ENCODE measurements around the gene DAW1.

The DAW1 gene

DNA sequence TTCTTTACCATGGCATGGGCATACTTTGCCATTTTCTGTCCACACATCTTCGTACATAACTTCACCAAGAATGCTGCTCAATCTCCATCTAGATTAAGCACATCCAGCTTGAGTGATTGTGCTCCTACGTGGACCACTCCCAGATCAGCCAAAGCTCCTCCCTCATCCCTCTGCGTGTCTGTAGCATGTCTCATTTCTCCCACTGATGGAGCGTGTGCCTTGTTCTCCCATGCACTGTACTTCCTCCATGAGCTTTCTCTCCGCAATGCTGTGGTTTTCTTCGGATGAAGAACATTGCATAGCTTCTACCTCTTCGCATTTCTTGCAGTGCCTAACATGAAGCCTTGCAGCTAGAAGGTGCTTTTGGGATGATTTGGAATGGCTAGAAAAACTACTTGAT is 44.3 kb upstream of the DAW1 start:
- H4K20me1 ChIP-seq (ENCODE audit: control insufficient read depth, insufficient read depth, low read depth, low read length) = no peaks in the 10 kb centered on the region
- no peaks in the 10 kb centered on the region for H3K9me3 ChIP-seq (ENCODE audit: control insufficient read depth, insufficient read depth, low read length)
- no peak overlapping the region for H3K27ac ChIP-seq (ENCODE audit: low read depth, low read length)
- no peak overlapping the region for H3K4me2 ChIP-seq (ENCODE audit: low read length)
- no peak overlapping the region for H3K4me3 ChIP-seq (ENCODE audit: low read length)
- no peaks in the 10 kb centered on the region for H3F3A ChIP-seq (ENCODE audit: control insufficient read depth, insufficient read depth)
- no peaks in the 10 kb centered on the region for H3K36me3 ChIP-seq (ENCODE audit: control insufficient read depth, low read length)
- TF ChIP-seq EZH2phosphoT487 (IDR thresholded peaks at IDR 0.05; ENCODE audit: borderline replicate concordance, low read length) = no peak
- TF ChIP-seq, protein P1, sequence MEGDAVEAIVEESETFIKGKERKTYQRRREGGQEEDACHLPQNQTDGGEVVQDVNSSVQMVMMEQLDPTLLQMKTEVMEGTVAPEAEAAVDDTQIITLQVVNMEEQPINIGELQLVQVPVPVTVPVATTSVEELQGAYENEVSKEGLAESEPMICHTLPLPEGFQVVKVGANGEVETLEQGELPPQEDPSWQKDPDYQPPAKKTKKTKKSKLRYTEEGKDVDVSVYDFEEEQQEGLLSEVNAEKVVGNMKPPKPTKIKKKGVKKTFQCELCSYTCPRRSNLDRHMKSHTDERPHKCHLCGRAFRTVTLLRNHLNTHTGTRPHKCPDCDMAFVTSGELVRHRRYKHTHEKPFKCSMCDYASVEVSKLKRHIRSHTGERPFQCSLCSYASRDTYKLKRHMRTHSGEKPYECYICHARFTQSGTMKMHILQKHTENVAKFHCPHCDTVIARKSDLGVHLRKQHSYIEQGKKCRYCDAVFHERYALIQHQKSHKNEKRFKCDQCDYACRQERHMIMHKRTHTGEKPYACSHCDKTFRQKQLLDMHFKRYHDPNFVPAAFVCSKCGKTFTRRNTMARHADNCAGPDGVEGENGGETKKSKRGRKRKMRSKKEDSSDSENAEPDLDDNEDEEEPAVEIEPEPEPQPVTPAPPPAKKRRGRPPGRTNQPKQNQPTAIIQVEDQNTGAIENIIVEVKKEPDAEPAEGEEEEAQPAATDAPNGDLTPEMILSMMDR (IDR thresholded peaks at IDR 0.05; ENCODE audit: low read depth, low read length, poor library complexity, severe bottlenecking) = no peak
- no peaks in the 10 kb centered on the region for H3K9me2 ChIP-seq (replicated peaks; ENCODE audit: control insufficient read depth, low read length)
- no peaks in the 10 kb centered on the region for H3K27me3 ChIP-seq (ENCODE audit: control insufficient read depth, low read length)
- H3K4me1 ChIP-seq (ENCODE audit: control insufficient read depth, low read length) = no peaks in the 10 kb centered on the region
- H3K79me2 ChIP-seq (ENCODE audit: control insufficient read depth, low read length) = no peaks in the 10 kb centered on the region

DNA sequence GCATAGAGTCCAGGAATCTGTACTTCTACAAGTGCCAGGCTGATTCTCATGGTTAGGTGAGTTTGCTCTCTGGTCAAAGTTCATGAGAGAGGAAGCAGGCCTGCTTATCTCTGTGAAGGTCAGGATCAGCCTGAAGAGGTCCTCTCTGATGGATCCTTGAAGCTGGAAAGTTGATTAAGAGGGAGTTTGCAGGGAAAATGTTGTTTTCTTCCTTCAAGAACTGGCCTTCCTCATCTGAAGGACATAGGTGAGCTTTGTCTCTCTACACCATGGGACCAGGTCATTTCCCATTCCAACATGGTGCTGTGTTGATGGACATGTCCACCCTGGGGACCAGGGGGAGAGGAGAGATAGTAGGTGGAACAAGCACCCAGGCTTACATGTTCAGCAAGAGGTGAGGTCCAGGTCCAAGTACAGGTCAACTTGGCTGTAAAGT is 42.9 kb upstream of the DAW1 start:
- Histone ChIP-seq H3K4me1 (ENCODE audit: control insufficient read depth, low read length) (no peaks in the 10 kb centered on the region), H3K9me3 (ENCODE audit: control insufficient read depth, insufficient read depth, low read length) (no peaks in the 10 kb centered on the region), H3K9me2 (replicated peaks; ENCODE audit: control insufficient read depth, low read length) (no peaks in the 10 kb centered on the region), H3K27ac (ENCODE audit: low read depth, low read length) (no peak overlapping the region), H3K36me3 (ENCODE audit: control insufficient read depth, low read length) (no peaks in the 10 kb centered on the region), H3F3A (ENCODE audit: control insufficient read depth, insufficient read depth) (no peaks in the 10 kb centered on the region), H3K27me3 (ENCODE audit: control insufficient read depth, low read length) (no peaks in the 10 kb centered on the region), H3K79me2 (ENCODE audit: control insufficient read depth, low read length) (no peaks in the 10 kb centered on the region), H4K20me1 (ENCODE audit: control insufficient read depth, insufficient read depth, low read depth, low read length) (no peaks in the 10 kb centered on the region), H3K4me3 (ENCODE audit: low read length) (no peak overlapping the region), H3K4me2 (ENCODE audit: low read length) (no peak overlapping the region)
- no peak for TF ChIP-seq EZH2phosphoT487 (IDR thresholded peaks at IDR 0.05; ENCODE audit: borderline replicate concordance, low read length)
- TF ChIP-seq, protein P1 (IDR thresholded peaks at IDR 0.05; ENCODE audit: low read depth, low read length, poor library complexity, severe bottlenecking) = no peak

DNA sequence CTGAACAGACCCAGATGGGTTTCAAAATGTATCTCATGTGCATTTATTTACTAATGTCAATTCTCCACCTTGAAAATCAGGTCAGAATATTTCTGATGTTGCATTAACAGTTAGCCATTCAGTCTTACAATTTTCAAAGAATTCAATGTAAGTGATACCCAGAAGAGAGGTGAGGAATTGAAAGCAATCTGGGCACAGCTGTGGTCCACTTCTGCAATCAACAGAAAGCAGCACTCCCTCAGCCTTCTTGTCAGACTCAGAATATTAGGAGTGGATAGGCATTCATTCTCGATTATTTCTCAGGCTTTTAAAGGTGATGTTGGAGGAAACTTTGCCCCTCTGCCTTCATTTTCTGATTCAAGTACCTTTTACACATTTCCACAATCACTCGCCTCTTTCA is 42.1 kb upstream of the DAW1 start:
- no peak overlapping the region for H3K4me3 ChIP-seq (ENCODE audit: low read length)
- TF ChIP-seq, protein P1 (IDR thresholded peaks at IDR 0.05; ENCODE audit: low read depth, low read length, poor library complexity, severe bottlenecking) = no peak
- no peak for TF ChIP-seq EZH2phosphoT487 (IDR thresholded peaks at IDR 0.05; ENCODE audit: borderline replicate concordance, low read length)
- no peaks in the 10 kb centered on the region for H4K20me1 ChIP-seq (ENCODE audit: control insufficient read depth, insufficient read depth, low read depth, low read length)
- no peak overlapping the region for H3K4me2 ChIP-seq (ENCODE audit: low read length)
- no peaks in the 10 kb centered on the region for H3K36me3 ChIP-seq (ENCODE audit: control insufficient read depth, low read length)
- H3F3A ChIP-seq (ENCODE audit: control insufficient read depth, insufficient read depth) = no peaks in the 10 kb centered on the region
- H3K27me3 ChIP-seq (ENCODE audit: control insufficient read depth, low read length) = no peaks in the 10 kb centered on the region
- H3K4me1 ChIP-seq (ENCODE audit: control insufficient read depth, low read length) = no peaks in the 10 kb centered on the region
- H3K27ac ChIP-seq (ENCODE audit: low read depth, low read length) = no peak overlapping the region
- no peaks in the 10 kb centered on the region for H3K79me2 ChIP-seq (ENCODE audit: control insufficient read depth, low read length)
- H3K9me2 ChIP-seq (replicated peaks; ENCODE audit: control insufficient read depth, low read length) = no peaks in the 10 kb centered on the region
- no peaks in the 10 kb centered on the region for H3K9me3 ChIP-seq (ENCODE audit: control insufficient read depth, insufficient read depth, low read length)

DNA sequence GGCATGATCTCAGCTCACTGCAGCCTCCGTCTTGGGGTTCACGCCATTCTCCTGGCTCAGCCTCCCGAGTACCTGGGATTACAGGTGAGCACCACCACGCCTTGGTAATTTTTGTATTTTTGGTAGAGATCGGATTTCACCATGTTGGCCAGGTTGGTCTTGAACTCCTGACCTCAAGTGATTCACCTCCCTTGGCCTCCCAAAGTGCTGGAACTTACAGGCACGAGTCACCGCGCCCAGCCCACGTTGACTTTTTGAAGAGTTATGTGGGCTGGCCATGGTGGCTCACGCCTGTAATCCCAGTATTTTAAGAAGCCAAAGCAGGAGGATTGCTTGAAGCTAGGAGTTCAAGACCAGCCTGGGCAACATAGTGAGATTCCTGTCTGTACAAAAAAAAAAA is 37.0 kb upstream of the DAW1 start:
- Histone ChIP-seq H3K9me2 (replicated peaks; ENCODE audit: control insufficient read depth, low read length) (no peaks in the 10 kb centered on the region), H3K4me3 (ENCODE audit: low read length) (no peak overlapping the region), H3K9me3 (ENCODE audit: control insufficient read depth, insufficient read depth, low read length) (no peaks in the 10 kb centered on the region), H3K27me3 (ENCODE audit: control insufficient read depth, low read length) (no peaks in the 10 kb centered on the region), H3F3A (ENCODE audit: control insufficient read depth, insufficient read depth) (no peaks in the 10 kb centered on the region), H4K20me1 (ENCODE audit: control insufficient read depth, insufficient read depth, low read depth, low read length) (no peaks in the 10 kb centered on the region), H3K27ac (ENCODE audit: low read depth, low read length) (no peak overlapping the region), H3K79me2 (ENCODE audit: control insufficient read depth, low read length) (no peaks in the 10 kb centered on the region), H3K36me3 (ENCODE audit: control insufficient read depth, low read length) (no peaks in the 10 kb centered on the region), H3K4me2 (ENCODE audit: low read length) (no peak overlapping the region), H3K4me1 (ENCODE audit: control insufficient read depth, low read length) (no peaks in the 10 kb centered on the region)
- TF ChIP-seq, protein P1 (IDR thresholded peaks at IDR 0.05; ENCODE audit: low read depth, low read length, poor library complexity, severe bottlenecking) = no peak
- TF ChIP-seq EZH2phosphoT487 (IDR thresholded peaks at IDR 0.05; ENCODE audit: borderline replicate concordance, low read length) = no peak
